ENCODE data around the gene CRYL1. TPM values are rescaled to one million over a fixed set of nuclear protein-coding genes. Genes with fewer than 3 reads are reported as not detected.

The CRYL1 gene
- total and polyA plus RNA-seq, 2 of the 8 experiments (the other 6 are each of a cell fraction or from before 2014, with no cell fraction given): 1.9 to 6.4 TPM

- Histone ChIP-seq H3K27ac (ENCODE audit: low read depth, low read length) (no peak overlapping the region), H2AFZ (ENCODE audit: low read length) (no peak overlapping the region), H3K9ac (replicated peaks in 1 of 4; ENCODE audit: extremely low read depth in 1 of 4, low read depth in 3 of 4, low read length in 3 of 4) (no peak overlapping the region), H4K91ac (replicated peaks; ENCODE audit: insufficient read length, low read length) (no peak overlapping the region), H3K23ac (ENCODE audit: insufficient read length) (no peak overlapping the region), H4K5ac (ENCODE audit: insufficient read length, low read depth, low read length) (no peak overlapping the region), H3K56ac (replicated peaks; ENCODE audit: insufficient read length, low read depth, low read length) (no peak overlapping the region), H2BK120ac (replicated peaks; ENCODE audit: low read depth, low read length) (no peak overlapping the region), H3K79me2 (ENCODE audit: control insufficient read depth in 1 of 2, insufficient read depth in 2 of 2, low read length in 2 of 2) (no peaks in the 10 kb centered on the region), H4K8ac (ENCODE audit: extremely low read depth, insufficient read depth, low read length) (no peak overlapping the region), H3K79me1 (ENCODE audit: low read depth, low read length) (no peaks in the 10 kb centered on the region), H3K27me3 (replicated peaks in 1 of 4; ENCODE audit: control insufficient read depth in 3 of 4, extremely low read depth in 1 of 4, insufficient read depth in 3 of 4, low read length in 3 of 4) (no peaks in the 10 kb centered on the region), H2BK15ac (ENCODE audit: low read length) (no peak overlapping the region), H2AK5ac (ENCODE audit: low read depth, low read length) (no peak overlapping the region), H2BK5ac (ENCODE audit: low read depth, low read length) (no peak overlapping the region), H4K20me1 (replicated peaks in 1 of 2; ENCODE audit: control insufficient read depth in 1 of 2, insufficient read depth in 2 of 2, low read length in 2 of 2) (peaks cover 0 to 19% of the 10 kb centered on the region in 2 experiments), H3K36me3 (ENCODE audit: control insufficient read depth in 2 of 4, insufficient read depth in 4 of 4, low read length in 3 of 4) (no peaks in the 10 kb centered on the region; a peak in 1 of 8 replicates), H3K4me2 (ENCODE audit: insufficient read depth in 1 of 2, low read depth in 2 of 2, low read length in 2 of 2) (no peak overlapping the region), H3K4me1 (replicated peaks in 1 of 4; ENCODE audit: control insufficient read depth in 3 of 4, insufficient read depth in 4 of 4, low read length in 3 of 4) (peaks cover 0 to 3% (median 0%) of the 10 kb centered on the region in 4 experiments; a peak in 1 of 7 replicates), H3K23me2 (ENCODE audit: low read depth, low read length) (peaks cover 21% of the 10 kb centered on the region), H3K14ac (ENCODE audit: insufficient read length) (no peak overlapping the region), H2BK20ac (ENCODE audit: low read length) (no peak overlapping the region), H2BK12ac (ENCODE audit: low read depth, low read length) (0 out of 2 replicates have a peak overlapping the region, but pooled peaks have one; percentile 27), H3K4me3 (ENCODE audit: extremely low read depth in 1 of 4, insufficient read depth in 2 of 4, low read depth in 3 of 4, low read length in 4 of 4) (no peak overlapping the region), H3K18ac (ENCODE audit: extremely low read depth, low read length) (no peak overlapping the region), H3K4ac (replicated peaks; ENCODE audit: insufficient read length, low read depth, low read length) (no peak overlapping the region), H3K9me3 (ENCODE audit: insufficient read depth in 2 of 2, low read depth in 1 of 2, low read length in 1 of 2) (no peaks in the 10 kb centered on the region; a peak in 1 of 4 replicates)
- WGBS, 2 experiments (ENCODE audit: extremely low coverage in 1 of 2, insufficient coverage in 1 of 2, insufficient read length in 1 of 2, insufficient replicate concordance in 2 of 2, low coverage in 1 of 2, low lambda C conversion rate in 2 of 2, missing lambda C conversion rate in 1 of 2): 87% methylated on average over 12 of the region's 13 CpGs; no CpG with 5 or more reads in 1 of the 2 experiments
- POLR2A ChIA-PET (ENCODE audit: partially characterized antibody): no interaction called here
- DNase-seq (ENCODE audit: low read depth in 1 of 2, low spot score in 2 of 2): no peak
- CTCF ChIA-PET (ENCODE audit: partially characterized antibody): no interaction called here
- FAIRE-seq: no peak
- no peak for TF ChIP-seq SRF (IDR thresholded peaks at IDR 0.05; ENCODE audit: low read depth, low read length)
- no peak for TF ChIP-seq SIX5 (IDR thresholded peaks at IDR 0.05; ENCODE audit: low read depth, low read length)
- no peak for TF ChIP-seq EGR1 (IDR thresholded peaks at IDR 0.05; ENCODE audit: borderline replicate concordance, low read depth, low read length)
- TF ChIP-seq CHD2 (IDR thresholded peaks at IDR 0.05; ENCODE audit: low read length): no peak
- TF ChIP-seq CHD1 (IDR thresholded peaks at IDR 0.05; ENCODE audit: low read depth, low read length): no peak
These were observed 135.7 kb downstream of the CRYL1 start for GRCh38 chr13:20389696-20390525.
